ENCODE results near the gene RRM2. TPM values are rescaled to one million over a fixed set of nuclear protein-coding genes. Genes with fewer than 3 reads are reported as not detected.
A peak's percentile ranks its signal among the peaks of the same experiment; 100 is the strongest.

RRM2 gene
- polyA plus RNA-seq, 3 donors, result 1.5 TPM; not detected in 2

GRCh38 chr2:10168221-10168620 lies 45.7 kb downstream of the RRM2 start:
- H3K9ac ChIP-seq (ENCODE audit: insufficient read depth, low read length, poor library complexity, severe bottlenecking), result no peak overlapping the region
- Mint-ChIP-seq H3K27me3 (ENCODE audit: low read depth in 3 of 3) (no peaks in the 10 kb centered on the region), H3K9me3 (no peaks in the 10 kb centered on the region), H3K4me1 (no peaks in the 10 kb centered on the region), H3K4me3 (no peak overlapping the region), H3K36me3 (peaks cover 59 to 84% of the 10 kb centered on the region in 2 donors), H3K27ac (peak overlapping the region in 2 of 7 donors; percentile 33)
- H3K4me3 ChIP-seq (replicated peaks in 1 of 3; ENCODE audit: low read depth in 2 of 3, low read length in 3 of 3), result no peak overlapping the region
- H3K79me2 ChIP-seq (ENCODE audit: insufficient read depth, low read length), result no peaks in the 10 kb centered on the region
- no peaks in the 10 kb centered on the region for H3K27me3 ChIP-seq (ENCODE audit: control insufficient read depth in 2 of 2, insufficient read depth in 2 of 2, low read length in 2 of 2)
- H3K27ac ChIP-seq (ENCODE audit: low read depth in 1 of 2, low read length in 2 of 2), result no peak overlapping the region
- no peak overlapping the region for H3K4me2 ChIP-seq (replicated peaks; ENCODE audit: extremely low read depth, low read length, poor library complexity, severe bottlenecking)
- intact Hi-C loops (cut with micrococcal nuclease), result no loop called here
- no peaks in the 10 kb centered on the region for H3K4me1 ChIP-seq (ENCODE audit: control insufficient read depth in 1 of 2, insufficient read depth in 2 of 2, low read length in 2 of 2)
- H4K20me1 ChIP-seq (ENCODE audit: insufficient read depth, low read length), result no peaks in the 10 kb centered on the region
- no peak overlapping the region for H2AFZ ChIP-seq (ENCODE audit: insufficient read depth, low read depth, low read length, poor library complexity, severe bottlenecking)
- H3K9me3 ChIP-seq (replicated peaks in 1 of 2; ENCODE audit: control insufficient read depth in 1 of 2, insufficient read depth in 1 of 2, low read length in 2 of 2), result no peaks in the 10 kb centered on the region
- TF ChIP-seq CTCF (IDR thresholded peaks at IDR 0.05), result no peak
- H3K36me3 ChIP-seq (replicated peaks in 1 of 2; ENCODE audit: control insufficient read depth in 1 of 2, insufficient read depth in 2 of 2, low read length in 2 of 2), result peaks cover 16 to 71% of the 10 kb centered on the region in 2 donors
- 95% methylated on average over 4 of the region's 5 CpGs for WGBS (ENCODE audit: insufficient coverage)
- no peak for DNase-seq

- Mint-ChIP-seq H3K27me3 (ENCODE audit: low read depth in 3 of 3) (no peaks in the 10 kb centered on the region), H3K9me3 (no peaks in the 10 kb centered on the region), H3K36me3 (peaks cover 61 to 87% of the 10 kb centered on the region in 2 donors), H3K4me1 (no peaks in the 10 kb centered on the region), H3K27ac (peak overlapping the region in 1 of 7 donors; percentile 47), H3K4me3 (no peak overlapping the region)
- Histone ChIP-seq H3K9me3 (replicated peaks in 1 of 2; ENCODE audit: control insufficient read depth in 1 of 2, insufficient read depth in 1 of 2, low read length in 2 of 2) (no peaks in the 10 kb centered on the region), H3K4me2 (replicated peaks; ENCODE audit: extremely low read depth, low read length, poor library complexity, severe bottlenecking) (no peak overlapping the region), H3K4me1 (ENCODE audit: control insufficient read depth in 1 of 2, insufficient read depth in 2 of 2, low read length in 2 of 2) (no peaks in the 10 kb centered on the region), H3K9ac (ENCODE audit: insufficient read depth, low read length, poor library complexity, severe bottlenecking) (no peak overlapping the region), H3K27me3 (ENCODE audit: control insufficient read depth in 2 of 2, insufficient read depth in 2 of 2, low read length in 2 of 2) (no peaks in the 10 kb centered on the region), H2AFZ (ENCODE audit: insufficient read depth, low read depth, low read length, poor library complexity, severe bottlenecking) (no peak overlapping the region), H3K36me3 (replicated peaks in 1 of 2; ENCODE audit: control insufficient read depth in 1 of 2, insufficient read depth in 2 of 2, low read length in 2 of 2) (peaks cover 24 to 72% of the 10 kb centered on the region in 2 donors), H3K27ac (ENCODE audit: low read depth in 1 of 2, low read length in 2 of 2) (no peak overlapping the region), H4K20me1 (ENCODE audit: insufficient read depth, low read length) (no peaks in the 10 kb centered on the region), H3K79me2 (ENCODE audit: insufficient read depth, low read length) (no peaks in the 10 kb centered on the region), H3K4me3 (replicated peaks in 1 of 3; ENCODE audit: low read depth in 2 of 3, low read length in 3 of 3) (no peak overlapping the region)
- 94% methylated on average over 7 of the region's 7 CpGs for WGBS (ENCODE audit: insufficient coverage)
- intact Hi-C loops (cut with micrococcal nuclease), result no loop called here
- no peak for TF ChIP-seq CTCF (IDR thresholded peaks at IDR 0.05)
- DNase-seq, result no peak
These were observed 46.6 kb downstream of the RRM2 start for GRCh38 chr2:10169053-10169578.
